Putamen (tissue), 1 donor: ENCODE results near the gene HES7.

Experiments used
- DNase-seq: peaks from one replicate; pipeline ENCODE4 v3.0.0-alpha.2; 2016; ENCODE audit warnings: low spot score

The HES7 gene

GRCh38 chr17:8072729-8073461 is 51.0 kb downstream of the HES7 start:
- DNase-seq: no peak

GRCh38 chr17:8072341-8072728 is 51.6 kb downstream of the HES7 start:
- no peak for DNase-seq

- DNase-seq: no peak
Measured at GRCh38 chr17:8071496-8071895, 52.4 kb downstream of the HES7 start.
